SK-N-SH (cell line): ENCODE results near the gene ACAP2. TPM values are rescaled to one million over a fixed set of nuclear protein-coding genes. Genes with fewer than 3 reads are reported as not detected.

ENCODE experiments used
- CTCF ChIA-PET: fragments of 300-600, 350-600 bp; formaldehyde crosslinking; extraction: SDS; loops from one replicate; lab custom pipeline; 2021; lab: Yijun Ruan, JAX
- POLR2A ChIA-PET: fragments of 350-600 bp; sonication (Branson Sonifier 250); formaldehyde crosslinking; extraction: SDS; loops from one replicate; lab custom pipeline; 2020; ENCODE audit warnings: antibody characterized with exemption, inconsistent platforms; lab: Yijun Ruan, JAX
- DNase-seq: peaks from one replicate; pipeline ENCODE4 v3.0.0; 2012
- H2AFZ ChIP-seq: fragments of 200-600 bp; sonication (generic); 2 replicates; pipeline ENCODE4 v1.8.1; 2016; ENCODE audit warnings: antibody characterized with exemption, mild to moderate bottlenecking, low read depth
- H3F3A ChIP-seq: fragments of 200-600 bp; sonication (generic); replicated peaks from 2 replicates; pipeline ENCODE3; 2016; ENCODE audit warnings: antibody characterized with exemption, mild to moderate bottlenecking; ENCODE audit not compliant: insufficient read depth
- H3K27ac ChIP-seq, 2 experiments: fragments of 200-500 bp in 1 of 2; fragments of 200-600 bp in 1 of 2; sonication (Bioruptor generic) in 1 of 2; sonication (generic), shearing (Covaris generic) in 1 of 2; 2 replicates each; pipeline versions ENCODE4 v1.5.1 to v1.6.1; 2014 to 2016; ENCODE audit warnings: low read depth in 2 of 2, inconsistent platforms in 1 of 2, low read length in 1 of 2, mild to moderate bottlenecking in 1 of 2, mixed read lengths in 1 of 2
- H3K27me3 ChIP-seq: fragments of 200-600 bp; sonication (generic), shearing (Covaris generic); 2 replicates; pipeline ENCODE4 v1.6.1; 2016; ENCODE audit warnings: mixed run types; ENCODE audit not compliant: insufficient read depth
- H3K36me3 ChIP-seq, 2 experiments: fragments of 200-500 bp in 1 of 2; fragments of 200-600 bp in 1 of 2; sonication (Bioruptor generic) in 1 of 2; sonication (generic) in 1 of 2; replicated peaks in 1 of 2; 2 replicates each; pipeline versions ENCODE3 to v1.5.1; 2014 to 2016; ENCODE audit warnings: low read length in 1 of 2, mild to moderate bottlenecking in 1 of 2; ENCODE audit not compliant: insufficient read depth in 2 of 2, control insufficient read depth in 1 of 2
- H3K4me1 ChIP-seq, 2 experiments: fragments of 200-500 bp in 1 of 2; fragments of 200-600 bp in 1 of 2; sonication (Bioruptor generic) in 1 of 2; sonication (generic), shearing (Covaris generic) in 1 of 2; 2 replicates each; pipeline versions ENCODE4 v1.5.1 to v1.6.1; 2014 to 2016; ENCODE audit warnings: low read depth in 1 of 2, low read length in 1 of 2, mixed run types in 1 of 2; ENCODE audit not compliant: insufficient read depth in 2 of 2, control insufficient read depth in 1 of 2
- H3K4me2 ChIP-seq: fragments of 200-600 bp; sonication (generic), shearing (Covaris generic); 2 replicates; pipeline ENCODE4 v1.6.1; 2017; ENCODE audit warnings: mixed run types
- H3K4me3 ChIP-seq, 2 experiments: fragments of 200-500 bp in 1 of 2; fragments of 200-600 bp in 1 of 2; sonication (Bioruptor generic) in 1 of 2; sonication (generic), shearing (Covaris generic) in 1 of 2; 2 replicates each; pipeline versions ENCODE4 v1.5.1 to v1.8.1; 2014 to 2016; ENCODE audit warnings: low read depth in 2 of 2, inconsistent platforms in 1 of 2, low read length in 1 of 2, mild to moderate bottlenecking in 1 of 2, mixed read lengths in 1 of 2, moderate library complexity in 1 of 2
- H3K79me2 ChIP-seq: fragments of 200-600 bp; sonication (generic); 2 replicates; pipeline ENCODE4 v1.8.1; 2017; ENCODE audit warnings: mild to moderate bottlenecking; ENCODE audit not compliant: insufficient read depth
- H3K9ac ChIP-seq: fragments of 200-600 bp; sonication (generic); 2 replicates; pipeline ENCODE4 v1.6.1; 2017; ENCODE audit warnings: mixed run types
- H3K9me2 ChIP-seq: fragments of 200-600 bp; sonication (generic); 2 replicates; pipeline ENCODE4 v1.6.1; 2017; ENCODE audit warnings: mixed run types
- H3K9me3 ChIP-seq: fragments of 200-600 bp; sonication (generic); 2 replicates; pipeline ENCODE4 v1.6.1; 2017; ENCODE audit warnings: mixed run types, mild to moderate bottlenecking, moderate library complexity
- H4K20me1 ChIP-seq: fragments of 200-600 bp; sonication (generic); 2 replicates; pipeline ENCODE4 v1.6.1; 2017; ENCODE audit warnings: mild to moderate bottlenecking, mixed run types; ENCODE audit not compliant: insufficient read depth
- CTCF ChIP-seq: fragments of 200-600 bp; sonication (generic); IDR thresholded peaks from 2 replicates; pipeline ENCODE4 v1.6.1; 2017; ENCODE audit warnings: antibody characterized with exemption, mild to moderate bottlenecking, moderate library complexity
- EZH2phosphoT487 ChIP-seq: fragments of 200-600 bp; sonication (generic); IDR thresholded peaks from 2 replicates; pipeline ENCODE4 v1.6.1; 2017; ENCODE audit warnings: low read depth, mixed run types, mild to moderate bottlenecking, antibody characterized with exemption, moderate library complexity, borderline replicate concordance
- FOSL2 ChIP-seq: IDR thresholded peaks from 2 replicates; pipeline ENCODE4 v1.4.0; 2012; ENCODE audit warnings: low read depth, mild to moderate bottlenecking, moderate library complexity, borderline replicate concordance
- JUND ChIP-seq: IDR thresholded peaks from 2 replicates; pipeline ENCODE4 v1.4.0; 2012
- NFIC ChIP-seq: IDR thresholded peaks from 2 replicates; pipeline ENCODE4 v1.4.0; 2012; ENCODE audit warnings: borderline replicate concordance
- NRF1 ChIP-seq: IDR thresholded peaks from 2 replicates; pipeline ENCODE4 v1.6.1; 2012; ENCODE audit warnings: low read depth, mild to moderate bottlenecking, low read length
- TEAD4 ChIP-seq: IDR thresholded peaks from 2 replicates; pipeline ENCODE4 v1.4.0; 2012; ENCODE audit warnings: mild to moderate bottlenecking, borderline replicate concordance; ENCODE audit not compliant: insufficient read depth
- USF1 ChIP-seq: IDR thresholded peaks from 2 replicates; pipeline ENCODE4 v1.4.0; 2012; ENCODE audit warnings: low read depth, borderline replicate concordance
- YY1 ChIP-seq: IDR thresholded peaks from 2 replicates; pipeline ENCODE4 v1.4.0; 2012; ENCODE audit warnings: low read depth, mild to moderate bottlenecking
- ZBTB33 ChIP-seq: IDR thresholded peaks from 2 replicates; pipeline ENCODE4 v1.4.0; 2012; ENCODE audit warnings: low read depth, borderline replicate concordance
- WGBS: methylation state at CpG from one replicate; pipeline ENCODE4 v1.1.6; 2017; ENCODE audit warnings: low lambda C conversion rate; 5-methylcytosine and 5-hydroxymethylcytosine counted together
- polyA plus RNA-seq, 3 experiments: library from polyadenylated mRNA; depleted of rRNA; stranded (reverse); fragments of >200 nt; gene quantifications; 2 replicates each; pipeline ENCODE4 v1.2.3, GENCODE V29; 2012

The ACAP2 gene
- polyA plus RNA-seq, 1 of the 3 experiments (the other 2 are of a cell fraction), result 6.8 TPM

- no peak for TF ChIP-seq EZH2phosphoT487
- TF ChIP-seq ZBTB33, result no peak
Observed at GRCh38 chr3:195285372-195285771, 157.4 kb downstream of the ACAP2 start (continued).

DNA sequence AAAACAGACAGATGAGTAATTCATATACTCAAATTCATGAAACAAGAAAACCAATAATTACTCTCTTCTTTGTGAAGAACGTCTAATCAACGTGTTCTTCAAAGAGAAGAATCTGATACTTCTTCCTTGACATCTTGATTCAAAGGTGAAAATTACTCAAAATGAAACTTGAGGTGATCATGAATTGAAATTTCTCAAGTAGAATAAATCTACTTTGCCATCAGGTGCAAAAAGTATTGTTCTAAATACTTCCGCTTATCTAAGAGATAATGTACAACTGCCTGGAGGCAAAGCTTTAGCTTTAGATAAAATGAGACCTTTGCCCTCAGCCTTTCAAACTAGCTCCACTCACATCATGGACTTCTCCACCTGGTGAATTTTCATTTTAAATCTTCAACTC, 158.0 kb downstream of the ACAP2 start:
- no peak overlapping the region for H3K27ac ChIP-seq
- H3K9ac ChIP-seq, result no peak overlapping the region
- DNase-seq, result no peak
- TF ChIP-seq JUND, result no peak
- H3K4me3 ChIP-seq, result no peak overlapping the region
- peaks cover 0 to 13% of the 10 kb centered on the region in 2 experiments; a peak in 2 of 4 replicates for H3K4me1 ChIP-seq
- peaks cover 13% of the 10 kb centered on the region for H3F3A ChIP-seq
- no peak overlapping the region for H3K4me2 ChIP-seq
- H3K9me2 ChIP-seq, result no peaks in the 10 kb centered on the region
- H3K36me3 ChIP-seq, result peaks cover 41 to 45% of the 10 kb centered on the region in 2 experiments
- H3K9me3 ChIP-seq, result no peaks in the 10 kb centered on the region
- H4K20me1 ChIP-seq, result no peaks in the 10 kb centered on the region
- ChIA-PET CTCF (interaction anchor here (1.2 to 1.4 kb wide), 2 partner anchors 13 to 613 kb away, joined by 3 to 4 read pairs; partner anchors contain the start of genes LSG1 and XXYLT1), POLR2A (no interaction called here)
- 88% methylated on average over 3 of the region's 3 CpGs for whole genome bisulfite sequencing
- no peaks in the 10 kb centered on the region for H3K27me3 ChIP-seq
- no peaks in the 10 kb centered on the region for H3K79me2 ChIP-seq
- no peak overlapping the region for H2AFZ ChIP-seq

GRCh38 chr3:195282961-195283360, 159.9 kb downstream of the ACAP2 start:
- no peak overlapping the region for H3K4me2 ChIP-seq
- WGBS, result 91% methylated on average over 8 of the region's 8 CpGs
- no peak overlapping the region for H3K27ac ChIP-seq
- H3K9me3 ChIP-seq, result no peaks in the 10 kb centered on the region
- CTCF ChIA-PET, result interaction anchor here (0.9 to 1.7 kb wide), 2 partner anchors 11 to 12 kb away, joined by 3 to 8 read pairs; partner anchors contain the start of gene XXYLT1
- no peak overlapping the region for H3K9ac ChIP-seq
- H3F3A ChIP-seq, result peaks cover 13% of the 10 kb centered on the region
- no peak overlapping the region for H2AFZ ChIP-seq
- no peaks in the 10 kb centered on the region for H3K27me3 ChIP-seq
- H3K79me2 ChIP-seq, result no peaks in the 10 kb centered on the region
- peaks cover 0 to 13% of the 10 kb centered on the region in 2 experiments; a peak in 2 of 4 replicates for H3K4me1 ChIP-seq
- H3K4me3 ChIP-seq, result no peak overlapping the region
- no peak for DNase-seq
- H3K36me3 ChIP-seq, result peaks cover 35 to 45% of the 10 kb centered on the region in 2 experiments
- H3K9me2 ChIP-seq, result no peaks in the 10 kb centered on the region
- TF ChIP-seq USF1, result no peak
- TF ChIP-seq YY1, result no peak
- no peak for TF ChIP-seq NRF1
- no peak for TF ChIP-seq CTCF
- no peak for TF ChIP-seq TEAD4
- TF ChIP-seq NFIC, result no peak
- TF ChIP-seq FOSL2, result no peak
- TF ChIP-seq, all 33 proteins: peak for 0
- POLR2A ChIA-PET, result no interaction called here
- no peaks in the 10 kb centered on the region for H4K20me1 ChIP-seq
